Adrenal gland (tissue), 5 donors: Measurements from ENCODE around the gene GPR157.

ENCODE experiments used
- CTCF ChIP-seq, 6 experiments: fragments of 450-650 bp in 4 of 6; fragments of 200-600 bp in 2 of 6; sonication (generic) in 1 of 6; IDR thresholded peaks; 1 replicate in 5 of 6; 2 replicates in 1 of 6; pipeline versions ENCODE4 v1.5.1 to v1.8.0; 2016 to 2021; ENCODE audit warnings: antibody characterized with exemption in 6 of 6, mild to moderate bottlenecking in 2 of 6, moderate library complexity in 1 of 6
- POLR2A ChIP-seq, 2 donors: fragments of 450-650 bp; IDR thresholded peaks; one replicate each; pipeline ENCODE4 v1.6.1; 2017; ENCODE audit warnings: antibody characterized with exemption in 2 of 2, mild to moderate bottlenecking in 2 of 2, moderate library complexity in 1 of 2
- donor health status: DM: no; HTN: no; CAD: no.

GRCh38 chr1:9079988-9080704 is 48.8 kb downstream of the GPR157 start:
- TF ChIP-seq CTCF (IDR thresholded peaks at IDR 0.05) (no peak), POLR2A (IDR thresholded peaks at IDR 0.05) (no peak)
